ENCODE data around the gene C4B.

The C4B gene

DNA sequence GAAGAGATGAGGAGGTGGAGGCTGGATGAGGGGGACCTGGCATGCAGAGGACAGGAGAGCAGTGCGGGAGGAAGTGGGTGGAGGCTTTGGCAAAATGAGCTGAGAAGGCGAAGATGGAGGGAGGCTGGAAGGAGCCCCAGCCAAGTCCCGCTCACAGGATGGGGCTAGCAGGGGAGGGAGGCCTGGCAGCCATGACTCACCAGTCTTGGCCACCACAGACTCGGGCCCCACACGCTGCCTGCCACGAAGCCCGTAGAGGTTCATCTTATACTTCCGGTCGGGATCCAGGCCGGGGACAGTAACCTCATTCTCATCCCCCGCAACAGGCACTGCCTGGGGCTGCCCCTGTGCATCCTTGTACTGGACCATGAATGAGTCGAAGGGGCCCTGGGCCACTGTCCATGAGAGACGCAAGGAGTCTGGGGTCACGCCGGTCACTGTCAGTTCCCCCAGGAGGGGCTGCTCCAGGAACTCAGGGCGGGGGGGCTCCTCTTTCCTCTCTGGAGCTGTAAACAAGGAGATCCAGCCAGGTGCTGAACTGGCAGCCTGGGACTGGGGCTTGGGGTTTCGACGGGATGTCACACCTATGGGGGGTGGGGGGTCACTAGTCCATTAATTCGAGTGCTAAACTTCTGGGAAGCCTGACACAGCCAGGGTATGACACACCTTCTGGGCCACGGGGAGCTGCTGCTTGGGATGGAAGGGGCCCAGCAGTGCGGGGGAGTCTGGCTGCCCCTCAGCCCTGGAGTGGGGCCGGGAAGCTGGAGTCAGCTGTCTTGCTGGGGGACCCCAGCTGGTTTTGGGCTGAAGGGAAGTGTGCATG is 66.8 kb downstream of the C4B start:
- no peaks in the 10 kb centered on the region for H3K9me3 ChIP-seq (ENCODE audit: control insufficient read depth, insufficient read depth, low read depth, low read length)
- no peak overlapping the region for H3K27ac ChIP-seq (ENCODE audit: extremely low read depth, low read depth, low read length)
- peak; percentile 62; the same call in 1 of the 2 replicates for TF ChIP-seq ZFP69B (tag by site-specific recombination; IDR thresholded peaks at IDR 0.05)
- no peak for TF ChIP-seq SCRT1 (tag by site-specific recombination; IDR thresholded peaks at IDR 0.05; ENCODE audit: borderline replicate concordance)
- peak; percentile 76 for TF ChIP-seq EGR2 (tag by site-specific recombination; IDR thresholded peaks at IDR 0.05; ENCODE audit: low read depth)
- no peak for TF ChIP-seq ZNF621 (tag by site-specific recombination; IDR thresholded peaks at IDR 0.05)
- TF ChIP-seq ZFHX2 (tag by site-specific recombination; conservative IDR thresholded peaks at IDR 0.05): peak; percentile 67
- 0 out of 2 replicates have a peak, but pooled peaks have one; percentile 16 for TF ChIP-seq GLIS1 (tag by site-specific recombination; IDR thresholded peaks at IDR 0.05)
- POLR2A ChIA-PET: interaction anchor here (0.7 kb wide), 1 partner anchor 110 kb away, joined by 4 read pairs; the partner anchor contains the start of gene DXO
- H3K36me3 ChIP-seq (ENCODE audit: control insufficient read depth in 2 of 2, insufficient read depth in 1 of 2, low read length in 2 of 2): no peaks in the 10 kb centered on the region
- H3K4me1 ChIP-seq (ENCODE audit: control insufficient read depth, insufficient read depth, low read length): no peaks in the 10 kb centered on the region
- CTCF ChIA-PET: interaction anchor here (0.5 to 2.1 kb wide), 3 partner anchors 33 to 790 kb away, joined by 3 to 13 read pairs (median 4); no protein-coding TSS in a partner anchor
- no peak overlapping the region for H3K4me3 ChIP-seq (ENCODE audit: low read depth, low read length)

DNA sequence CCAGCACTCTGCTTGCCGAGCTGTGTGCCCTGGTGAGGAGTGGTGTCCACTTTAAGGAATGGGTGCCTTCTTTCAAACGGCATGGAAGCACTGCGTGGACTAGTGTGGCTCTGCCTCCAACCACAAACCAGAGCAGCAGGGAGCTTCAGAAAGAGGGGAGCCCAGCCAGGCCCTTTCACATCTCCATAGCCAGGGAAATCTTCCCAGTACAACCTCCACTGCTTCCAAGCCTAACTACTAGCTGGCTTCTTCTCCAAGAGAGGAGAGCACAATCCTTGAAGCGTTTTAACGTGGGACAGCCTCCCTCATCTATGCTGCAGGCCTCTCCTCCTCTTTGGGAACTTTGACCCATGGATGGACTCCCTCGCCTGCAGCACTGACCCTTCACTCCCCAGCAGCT is 67.9 kb downstream of the C4B start:
- no peaks in the 10 kb centered on the region for H3K36me3 ChIP-seq (ENCODE audit: control insufficient read depth in 2 of 2, insufficient read depth in 1 of 2, low read length in 2 of 2)
- no peak overlapping the region for H3K4me3 ChIP-seq (ENCODE audit: low read depth, low read length)
- H3K9me3 ChIP-seq (ENCODE audit: control insufficient read depth, insufficient read depth, low read depth, low read length): no peaks in the 10 kb centered on the region
- ChIA-PET POLR2A (interaction anchor here (0.5 to 1.3 kb wide), 3 partner anchors 28 to 77 kb away, joined by 3 read pairs; no protein-coding TSS in a partner anchor), CTCF (interaction anchor here (1.1 to 2.1 kb wide), 5 partner anchors 12 to 36 kb away, joined by 3 to 13 read pairs (median 6); no protein-coding TSS in a partner anchor)
- H3K27ac ChIP-seq (ENCODE audit: extremely low read depth, low read depth, low read length): no peak overlapping the region
- no peak for TF ChIP-seq ZNF843 (tag by site-specific recombination; IDR thresholded peaks at IDR 0.05)
- TF ChIP-seq GFI1B (tag by site-specific recombination; IDR thresholded peaks at IDR 0.05): no peak
- TF ChIP-seq HOXD13 (CRISPR knock-in tag; IDR thresholded peaks at IDR 0.05; ENCODE audit: borderline replicate concordance): no peak
- TF ChIP-seq ZNF221 (tag by site-specific recombination; IDR thresholded peaks at IDR 0.05; ENCODE audit: borderline replicate concordance): no peak
- TF ChIP-seq ZBTB1 (tag by site-specific recombination; IDR thresholded peaks at IDR 0.05): no peak
- TF ChIP-seq WT1 (tag by site-specific recombination; IDR thresholded peaks at IDR 0.05): no peak
- no peaks in the 10 kb centered on the region for H3K4me1 ChIP-seq (ENCODE audit: control insufficient read depth, insufficient read depth, low read length)

DNA sequence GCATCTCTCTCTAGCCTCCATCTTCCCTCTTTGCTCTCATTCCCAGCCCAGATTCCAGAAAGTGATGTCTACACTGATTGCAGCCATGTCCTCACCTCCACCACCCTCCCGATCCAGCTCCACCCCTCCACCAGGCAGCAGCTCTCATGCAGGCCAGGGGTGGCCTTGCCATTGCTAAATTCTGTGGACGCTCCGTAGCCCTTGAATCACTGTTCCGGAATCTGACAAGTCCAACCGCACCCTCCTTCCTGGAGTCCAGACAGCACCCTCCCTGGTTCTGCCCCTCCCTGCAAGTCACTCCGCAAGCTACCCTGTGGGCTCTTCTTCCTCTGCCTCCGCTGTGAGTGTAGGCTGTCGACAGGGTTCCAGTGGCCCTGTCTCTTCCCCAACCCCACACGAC is 68.3 kb downstream of the C4B start:
- Histone ChIP-seq H3K27ac (ENCODE audit: extremely low read depth, low read depth, low read length) (no peak overlapping the region), H3K9me3 (ENCODE audit: control insufficient read depth, insufficient read depth, low read depth, low read length) (no peaks in the 10 kb centered on the region), H3K4me3 (ENCODE audit: low read depth, low read length) (no peak overlapping the region), H3K36me3 (ENCODE audit: control insufficient read depth in 2 of 2, insufficient read depth in 1 of 2, low read length in 2 of 2) (no peaks in the 10 kb centered on the region), H3K4me1 (ENCODE audit: control insufficient read depth, insufficient read depth, low read length) (no peaks in the 10 kb centered on the region)
- POLR2A ChIA-PET: interaction anchor here (0.5 to 1.3 kb wide), 3 partner anchors 28 to 76 kb away, joined by 3 read pairs; no protein-coding TSS in a partner anchor
- CTCF ChIA-PET: interaction anchor here (1.1 to 2.1 kb wide), 5 partner anchors 11 to 36 kb away, joined by 3 to 13 read pairs (median 6); no protein-coding TSS in a partner anchor
- TF ChIP-seq BCL11A (tag by site-specific recombination; IDR thresholded peaks at IDR 0.05; ENCODE audit: low read depth) (no peak), ZNF600 (tag by site-specific recombination; IDR thresholded peaks at IDR 0.05) (peak; percentile 92), ZNF777 (tag by site-specific recombination; IDR thresholded peaks at IDR 0.05; ENCODE audit: borderline replicate concordance) (no peak), HOXD13 (CRISPR knock-in tag; IDR thresholded peaks at IDR 0.05; ENCODE audit: borderline replicate concordance) (no peak)
- TF ChIP-seq, protein P1, sequence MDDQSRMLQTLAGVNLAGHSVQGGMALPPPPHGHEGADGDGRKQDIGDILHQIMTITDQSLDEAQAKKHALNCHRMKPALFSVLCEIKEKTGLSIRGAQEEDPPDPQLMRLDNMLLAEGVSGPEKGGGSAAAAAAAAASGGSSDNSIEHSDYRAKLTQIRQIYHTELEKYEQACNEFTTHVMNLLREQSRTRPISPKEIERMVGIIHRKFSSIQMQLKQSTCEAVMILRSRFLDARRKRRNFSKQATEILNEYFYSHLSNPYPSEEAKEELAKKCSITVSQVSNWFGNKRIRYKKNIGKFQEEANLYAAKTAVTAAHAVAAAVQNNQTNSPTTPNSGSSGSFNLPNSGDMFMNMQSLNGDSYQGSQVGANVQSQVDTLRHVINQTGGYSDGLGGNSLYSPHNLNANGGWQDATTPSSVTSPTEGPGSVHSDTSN (CRISPR knock-in tag; IDR thresholded peaks at IDR 0.05): no peak
